BJ (cell line): Measurements from ENCODE around the gene MCM9. TPM values are rescaled to one million over a fixed set of nuclear protein-coding genes. Genes with fewer than 3 reads are reported as not detected.

Experiments
- CTCF ChIA-PET: fragments of 350-600 bp; formaldehyde crosslinking; extraction: SDS; loops from one replicate; lab custom pipeline; 2021; ENCODE audit warnings: antibody characterized with exemption, inconsistent platforms; lab: Yijun Ruan, JAX
- POLR2A ChIA-PET: fragments of 300-600 bp; sonication (Branson Sonifier 250); formaldehyde crosslinking; extraction: SDS; loops from one replicate; lab custom pipeline; 2021; ENCODE audit warnings: antibody characterized with exemption; lab: Charles Lee
- DNase-seq: peaks from one replicate; pipeline ENCODE4 v3.0.0-alpha.2; 2011; ENCODE audit warnings: low read depth
- H3K27me3 ChIP-seq: 2 replicates; pipeline ENCODE4 v1.6.0; 2011; ENCODE audit warnings: low read length; ENCODE audit not compliant: control insufficient read depth, insufficient read depth
- H3K36me3 ChIP-seq: 2 replicates; pipeline ENCODE4 v1.5.1; 2011; ENCODE audit warnings: low read length; ENCODE audit not compliant: control insufficient read depth, insufficient read depth
- H3K4me3 ChIP-seq: 2 replicates; pipeline ENCODE4 v1.5.1; 2011; ENCODE audit warnings: low read depth, mild to moderate bottlenecking, control low read depth, low read length
- polyA plus RNA-seq: library from polyadenylated mRNA; depleted of rRNA; stranded (reverse); fragments of >200 nt; gene quantifications from 2 replicates; pipeline ENCODE4 v1.2.3, GENCODE V29; 2011
- TF ChIP-seq, protein P1 (sequence below): IDR thresholded peaks from 2 replicates; pipeline ENCODE4 v1.5.1; 2011; ENCODE audit warnings: low read depth, mild to moderate bottlenecking, control low read depth, inconsistent platforms, low read length, moderate library complexity; ENCODE audit not compliant: insufficient read depth

MCM9 gene
- polyA plus RNA-seq, 1 experiment: 1.7 TPM

- TF ChIP-seq, protein P1, sequence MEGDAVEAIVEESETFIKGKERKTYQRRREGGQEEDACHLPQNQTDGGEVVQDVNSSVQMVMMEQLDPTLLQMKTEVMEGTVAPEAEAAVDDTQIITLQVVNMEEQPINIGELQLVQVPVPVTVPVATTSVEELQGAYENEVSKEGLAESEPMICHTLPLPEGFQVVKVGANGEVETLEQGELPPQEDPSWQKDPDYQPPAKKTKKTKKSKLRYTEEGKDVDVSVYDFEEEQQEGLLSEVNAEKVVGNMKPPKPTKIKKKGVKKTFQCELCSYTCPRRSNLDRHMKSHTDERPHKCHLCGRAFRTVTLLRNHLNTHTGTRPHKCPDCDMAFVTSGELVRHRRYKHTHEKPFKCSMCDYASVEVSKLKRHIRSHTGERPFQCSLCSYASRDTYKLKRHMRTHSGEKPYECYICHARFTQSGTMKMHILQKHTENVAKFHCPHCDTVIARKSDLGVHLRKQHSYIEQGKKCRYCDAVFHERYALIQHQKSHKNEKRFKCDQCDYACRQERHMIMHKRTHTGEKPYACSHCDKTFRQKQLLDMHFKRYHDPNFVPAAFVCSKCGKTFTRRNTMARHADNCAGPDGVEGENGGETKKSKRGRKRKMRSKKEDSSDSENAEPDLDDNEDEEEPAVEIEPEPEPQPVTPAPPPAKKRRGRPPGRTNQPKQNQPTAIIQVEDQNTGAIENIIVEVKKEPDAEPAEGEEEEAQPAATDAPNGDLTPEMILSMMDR: no peak
- H3K36me3 ChIP-seq: no peaks in the 10 kb centered on the region
- no peak for DNase-seq
- CTCF ChIA-PET: interaction anchor here (1.3 to 1.7 kb wide), 2 partner anchors 12 to 143 kb away, joined by 3 to 11 read pairs; no protein-coding TSS in a partner anchor
- POLR2A ChIA-PET: no interaction called here
- H3K27me3 ChIP-seq: no peaks in the 10 kb centered on the region
- H3K4me3 ChIP-seq: no peak overlapping the region
These were observed 32.3 kb upstream of the MCM9 start for GRCh38 chr6:118967239-118967638.

DNA sequence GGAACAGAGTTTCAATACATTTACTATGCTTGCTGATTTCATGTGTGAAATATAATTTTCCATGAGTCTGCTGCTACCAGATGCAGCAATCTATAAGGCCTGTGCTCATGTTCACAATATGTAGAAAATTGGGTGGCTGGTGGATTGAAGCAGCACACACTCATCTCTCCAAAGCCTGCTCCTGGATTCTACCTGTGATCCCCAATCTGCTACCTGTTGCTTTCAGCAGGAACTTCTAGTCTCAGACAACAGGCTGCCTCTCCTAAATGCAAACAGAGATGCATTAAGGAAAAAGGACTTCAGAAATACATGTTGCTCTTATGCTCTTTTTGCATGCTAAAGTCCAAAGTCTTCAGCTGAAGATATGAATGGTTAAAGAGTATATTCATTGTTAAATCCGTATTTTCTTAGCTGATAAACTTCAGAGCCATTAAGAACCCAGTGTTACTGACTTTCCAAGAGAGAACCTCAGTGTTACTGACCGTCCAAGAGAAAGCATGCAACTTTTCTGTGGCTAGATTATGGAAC, 30.9 kb upstream of the MCM9 start:
- TF ChIP-seq, protein P1: no peak
- DNase-seq: no peak
- Histone ChIP-seq H3K36me3 (no peaks in the 10 kb centered on the region), H3K4me3 (no peak overlapping the region), H3K27me3 (no peaks in the 10 kb centered on the region)
- POLR2A ChIA-PET: no interaction called here
- CTCF ChIA-PET: interaction anchor here (2.4 kb wide), 1 partner anchor 145 kb away, joined by 9 read pairs; no protein-coding TSS in a partner anchor

GRCh38 chr6:118965371-118965770, 30.4 kb upstream of the MCM9 start:
- ChIA-PET CTCF (interaction anchor here (2.4 kb wide), 1 partner anchor 145 kb away, joined by 9 read pairs; no protein-coding TSS in a partner anchor), POLR2A (no interaction called here)
- no peak for DNase-seq
- Histone ChIP-seq H3K4me3 (no peak overlapping the region), H3K27me3 (no peaks in the 10 kb centered on the region), H3K36me3 (no peaks in the 10 kb centered on the region)
- TF ChIP-seq, protein P1: no peak

GRCh38 chr6:118963003-118963402, 28.0 kb upstream of the MCM9 start:
- Histone ChIP-seq H3K36me3 (no peaks in the 10 kb centered on the region), H3K27me3 (no peaks in the 10 kb centered on the region), H3K4me3 (no peak overlapping the region)
- no peak for DNase-seq
- TF ChIP-seq, protein P1: peak; percentile 17; the same call in 1 of the 2 replicates
- CTCF ChIA-PET: interaction anchor here (0.6 to 2.5 kb wide), 5 partner anchors 9 to 150 kb away, joined by 3 to 17 read pairs (median 4); no protein-coding TSS in a partner anchor
- POLR2A ChIA-PET: no interaction called here

GRCh38 chr6:118959903-118960302, 24.9 kb upstream of the MCM9 start:
- Histone ChIP-seq H3K27me3 (no peaks in the 10 kb centered on the region), H3K4me3 (no peak overlapping the region), H3K36me3 (no peaks in the 10 kb centered on the region)
- ChIA-PET CTCF (interaction anchor here (1.1 to 1.3 kb wide), 2 partner anchors 151 to 153 kb away, joined by 3 read pairs; no protein-coding TSS in a partner anchor), POLR2A (no interaction called here)
- no peak for DNase-seq
- TF ChIP-seq, protein P1: no peak
